Measurements from ENCODE around the gene RDH11. TPM values are rescaled to one million over a fixed set of nuclear protein-coding genes. Genes with fewer than 3 reads are reported as not detected.
"Not testable (repeated sequence)": the region's sequence is repeated elsewhere in the genome, so short reads cannot be mapped to it uniquely, and the experiment has no call there.

RDH11 gene
- total RNA-seq, result 18.3 TPM
- long read RNA-seq, transcript RDH11-201 (7 exons, 2,588 nt), result major isoform, 12 of 20 reads
- long read RNA-seq, partial matches to known transcripts, result 4 of 20 reads
- long read RNA-seq, other reads (novel, unspliced or antisense), result 3 of 20 reads

- DNase-seq (ENCODE audit: low spot score), result peak; percentile 93
- intact Hi-C loops (cut with DNase I), result loop anchor here (1.0 kb wide), 1 partner anchor 21 kb away; the partner anchor contains the start of gene VTI1B
Measured at GRCh38 chr14:67695394-67695949, at the start of gene RDH11. Gene RDH11 (minus strand): TSS chr14:67695764. CDS start chr14:67695703, 61 bp downstream.

- intact Hi-C loops (cut with DNase I), result no loop called here
- DNase-seq (ENCODE audit: low spot score), result no peak
Measured at GRCh38 chr14:67744046-67744445, 48.5 kb upstream of the RDH11 start.

GRCh38 chr14:67738740-67739504 is 43.4 kb upstream of the RDH11 start:
- intact Hi-C loops (cut with DNase I), result no loop called here
- DNase-seq (ENCODE audit: low spot score), result no peak

- intact Hi-C loops (cut with DNase I), result no loop called here
- DNase-seq (ENCODE audit: low spot score), result no peak
Measured at GRCh38 chr14:67736771-67737170, 41.2 kb upstream of the RDH11 start.

GRCh38 chr14:67735336-67736147 is 40.0 kb upstream of the RDH11 start:
- intact Hi-C loops (cut with DNase I), result no loop called here
- DNase-seq (ENCODE audit: low spot score), result no peak

- no peak for DNase-seq (ENCODE audit: low spot score)
- intact Hi-C loops (cut with DNase I), result no loop called here
Measured at GRCh38 chr14:67734675-67735074, 39.1 kb upstream of the RDH11 start.

DNA sequence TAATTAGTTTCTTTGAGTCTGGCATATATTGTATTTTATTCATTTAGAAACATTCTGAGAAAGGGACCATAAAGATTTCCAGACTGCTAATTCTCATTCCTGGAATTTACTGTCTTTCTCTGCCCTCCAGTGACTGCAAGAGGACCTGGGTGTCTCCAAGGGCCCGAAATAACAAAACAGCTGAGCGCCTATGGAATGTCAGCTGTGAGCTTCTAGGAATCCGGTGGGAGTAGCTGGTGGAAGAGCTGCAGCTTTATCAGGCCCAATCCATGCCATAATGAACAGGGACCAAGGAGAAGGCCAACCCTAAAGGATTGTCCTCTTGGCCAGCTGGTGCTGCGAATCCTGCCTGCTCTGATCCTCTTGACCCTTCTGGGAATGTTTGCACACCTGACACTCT is 38.1 kb upstream of the RDH11 start:
- no peak for DNase-seq (ENCODE audit: low spot score)
- intact Hi-C loops (cut with DNase I), result no loop called here

- intact Hi-C loops (cut with DNase I), result no loop called here
- no peak for DNase-seq (ENCODE audit: low spot score)
Measured at GRCh38 chr14:67729072-67729885, 33.7 kb upstream of the RDH11 start.

DNA sequence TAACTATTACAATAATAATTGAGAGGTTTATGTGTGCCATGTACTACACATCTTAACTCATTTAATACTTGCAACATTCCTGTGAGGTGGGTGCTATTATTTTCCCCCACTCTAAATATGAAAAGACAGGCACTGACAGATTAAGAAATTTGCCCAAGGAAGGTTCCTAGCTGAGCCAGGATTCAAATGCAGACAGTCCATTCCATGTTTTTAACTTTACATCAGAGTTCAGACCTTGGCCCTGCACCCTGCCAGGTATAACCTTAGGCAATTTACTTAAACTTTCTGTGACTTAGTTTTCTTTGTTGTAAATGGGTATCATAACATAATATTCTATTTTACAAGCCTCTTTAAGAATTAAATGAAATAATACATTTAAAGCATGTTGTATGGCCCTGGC is 32.7 kb upstream of the RDH11 start:
- intact Hi-C loops (cut with DNase I), result no loop called here
- no peak for DNase-seq (ENCODE audit: low spot score)

DNA sequence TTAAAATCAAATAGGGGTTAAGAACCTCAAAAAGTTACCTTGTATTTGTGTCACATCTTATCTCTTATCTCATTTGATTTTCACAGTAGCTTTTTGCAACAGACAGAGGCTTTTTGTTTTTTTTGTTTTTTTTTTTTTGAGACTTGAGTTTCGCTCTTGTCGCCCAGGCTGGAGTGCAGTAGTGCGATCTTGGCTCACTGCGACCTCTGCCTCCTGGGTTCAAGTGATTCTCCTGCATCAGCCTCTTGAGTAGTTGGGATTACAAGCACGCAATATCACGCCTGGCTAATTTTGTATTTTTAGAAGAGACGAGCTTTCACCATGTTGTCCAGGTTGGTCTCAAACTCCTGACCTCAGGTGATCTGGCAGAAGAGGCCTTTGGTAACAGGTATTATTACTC is 31.8 kb upstream of the RDH11 start:
- no peak for DNase-seq (ENCODE audit: low spot score)
- intact Hi-C loops (cut with DNase I), result no loop called here

- intact Hi-C loops (cut with DNase I), result no loop called here
- no peak for DNase-seq (ENCODE audit: low spot score)
Measured at GRCh38 chr14:67725171-67725570, 29.6 kb upstream of the RDH11 start.

GRCh38 chr14:67722293-67722692 is 26.7 kb upstream of the RDH11 start:
- intact Hi-C loops (cut with DNase I), result no loop called here
- DNase-seq (ENCODE audit: low spot score), result peak; percentile 81

DNA sequence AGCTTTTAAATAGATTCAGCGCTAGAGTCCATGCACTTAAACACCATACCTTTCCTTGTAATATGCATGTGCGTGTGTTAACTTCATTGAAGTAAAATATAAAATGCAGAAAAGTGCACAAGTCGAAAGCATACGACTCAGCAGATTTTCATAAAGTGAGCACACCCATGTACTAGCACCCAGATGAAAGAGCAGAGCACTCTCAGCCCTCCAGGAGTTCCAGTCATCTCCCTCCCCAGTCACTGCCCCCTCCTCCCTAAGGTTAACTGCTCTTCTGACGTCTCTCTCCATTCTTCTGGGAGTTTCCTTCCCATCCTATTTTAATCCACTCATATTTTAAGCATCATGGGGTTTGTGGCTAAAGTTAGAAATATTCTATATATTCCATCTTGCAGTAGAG is 26.3 kb upstream of the RDH11 start:
- DNase-seq (ENCODE audit: low spot score), result no peak
- intact Hi-C loops (cut with DNase I), result no loop called here

- DNase-seq (ENCODE audit: low spot score), result no peak
- intact Hi-C loops (cut with DNase I), result no loop called here
Measured at GRCh38 chr14:67719866-67720265, 24.3 kb upstream of the RDH11 start.

- DNase-seq (ENCODE audit: low spot score); intact Hi-C loops (cut with DNase I): not testable (repeated sequence)
Measured at GRCh38 chr14:67719385-67719784, 23.8 kb upstream of the RDH11 start.

DNA sequence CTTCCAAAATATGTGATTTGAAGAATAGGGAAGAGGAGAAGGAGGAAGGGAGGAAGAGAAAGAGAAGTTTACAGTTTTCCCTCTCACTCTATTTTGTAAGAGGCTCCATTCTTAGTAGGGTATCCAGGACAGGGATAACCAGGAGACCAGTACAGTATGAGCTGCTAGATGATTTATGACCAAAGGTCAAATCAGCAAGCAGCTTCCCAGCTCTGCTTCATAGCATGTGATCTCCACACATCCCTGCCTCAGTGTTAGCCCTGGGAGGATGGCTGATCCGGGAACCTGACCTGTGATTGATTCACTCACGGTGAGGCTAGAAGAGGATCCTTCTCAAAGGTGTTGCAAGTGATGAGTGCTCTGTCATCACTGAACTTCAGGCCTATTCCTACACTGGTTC is 22.7 kb upstream of the RDH11 start:
- intact Hi-C loops (cut with DNase I), result no loop called here
- DNase-seq (ENCODE audit: low spot score), result no peak

GRCh38 chr14:67717048-67717447 is 21.5 kb upstream of the RDH11 start:
- intact Hi-C loops (cut with DNase I), result no loop called here
- no peak for DNase-seq (ENCODE audit: low spot score)

DNA sequence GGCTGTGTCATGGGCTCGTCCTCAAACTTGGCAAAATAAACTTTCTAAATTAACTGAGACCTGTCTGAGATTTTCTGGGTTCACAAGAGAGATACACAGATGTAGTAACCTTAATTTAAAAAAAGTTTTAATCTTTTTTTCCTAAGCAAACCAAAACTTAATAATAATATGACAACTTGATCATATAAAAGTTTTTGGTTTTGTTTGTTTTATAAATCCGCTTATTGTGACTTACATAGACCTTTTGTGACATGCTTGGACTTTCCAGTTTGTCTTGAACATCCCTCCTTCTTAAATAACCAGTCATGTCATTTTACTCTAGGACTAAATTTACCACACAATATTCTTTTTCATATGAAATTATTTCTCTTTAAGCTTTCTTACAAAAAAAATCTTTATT is 14.6 kb upstream of the RDH11 start:
- intact Hi-C loops (cut with DNase I), result no loop called here
- DNase-seq (ENCODE audit: low spot score), result no peak

DNA sequence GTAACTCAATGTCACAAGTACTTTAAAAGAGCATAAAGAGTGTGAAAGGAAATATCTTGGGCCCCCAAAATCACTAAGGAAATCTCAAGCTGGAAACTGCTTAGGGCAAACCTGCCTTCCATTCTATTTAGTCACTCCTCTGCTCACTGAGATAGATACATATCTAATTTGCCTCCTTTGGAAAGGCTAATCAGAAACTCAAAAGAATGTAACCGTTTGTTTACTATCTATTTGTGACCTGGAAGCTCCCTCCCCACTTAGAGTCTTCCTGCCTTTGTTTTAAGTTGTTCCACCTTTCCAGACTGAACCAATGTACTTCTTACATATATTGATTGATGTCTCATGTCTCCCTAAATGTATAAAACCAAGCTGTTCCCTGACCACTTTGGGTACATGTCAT is 14.2 kb upstream of the RDH11 start:
- intact Hi-C loops (cut with DNase I), result loop anchor here (10.0 kb wide), 1 partner anchor 285 kb away; no protein-coding TSS in a partner anchor
- not testable (repeated sequence) for DNase-seq (ENCODE audit: low spot score)
